Lower leg skin (tissue), 4 donors: ENCODE data around the gene THAP7. TPM values are rescaled to one million over a fixed set of nuclear protein-coding genes. Genes with fewer than 3 reads are reported as not detected.

ENCODE experiments used
- DNase-seq, 2 donors: peaks; one replicate each; pipeline ENCODE4 v3.0.0-alpha.2; 2019; ENCODE audit warnings: low spot score in 2 of 2
- H3K4me3 ChIP-seq: fragments of 200-600 bp; sonication (generic); 2 replicates; pipeline ENCODE4 v1.5.1; 2017; ENCODE audit warnings: mild to moderate bottlenecking, low read depth; ENCODE audit not compliant: poor library complexity, severe bottlenecking
- POLR2A ChIP-seq, 2 donors: fragments of 450-650 bp; IDR thresholded peaks; one replicate each; pipeline ENCODE4 v1.6.1; 2016 to 2017; ENCODE audit warnings: antibody characterized with exemption in 2 of 2, mild to moderate bottlenecking in 1 of 2, moderate library complexity in 1 of 2
- WGBS, 2 donors: methylation state at CpG; one replicate each; pipeline ENCODE4 v1.1.5; 2018; 5-methylcytosine and 5-hydroxymethylcytosine counted together
- intact Hi-C: fragments of 100-400 bp; cut with DNase I; formaldehyde crosslinking; loops from one replicate; pipeline ENCODE4 v1.15.0; 2023; ENCODE audit warnings: low total_unique reads
- total RNA-seq, 4 donors: library from RNA; depleted of rRNA; stranded (reverse); fragments of >200 nt; gene quantifications; one replicate each; pipeline ENCODE4 v1.1.0, GENCODE V29; 2016
- TF ChIP-seq, protein P1 (sequence below), 3 donors: fragments of 450-650 bp; IDR thresholded peaks; one replicate each; pipeline ENCODE4 v1.5.1; 2016; ENCODE audit warnings: antibody characterized with exemption in 3 of 3, mild to moderate bottlenecking in 3 of 3, moderate library complexity in 2 of 3

Gene THAP7
- total RNA-seq, 4 donors from 2014 or later, result 23.3 to 48.2 (median 45.1) TPM

- H3K4me3 ChIP-seq, result no peak overlapping the region
- intact Hi-C loops, result no loop called here
- TF ChIP-seq POLR2A (IDR thresholded peaks at IDR 0.05), result no peak
- TF ChIP-seq, protein P1, sequence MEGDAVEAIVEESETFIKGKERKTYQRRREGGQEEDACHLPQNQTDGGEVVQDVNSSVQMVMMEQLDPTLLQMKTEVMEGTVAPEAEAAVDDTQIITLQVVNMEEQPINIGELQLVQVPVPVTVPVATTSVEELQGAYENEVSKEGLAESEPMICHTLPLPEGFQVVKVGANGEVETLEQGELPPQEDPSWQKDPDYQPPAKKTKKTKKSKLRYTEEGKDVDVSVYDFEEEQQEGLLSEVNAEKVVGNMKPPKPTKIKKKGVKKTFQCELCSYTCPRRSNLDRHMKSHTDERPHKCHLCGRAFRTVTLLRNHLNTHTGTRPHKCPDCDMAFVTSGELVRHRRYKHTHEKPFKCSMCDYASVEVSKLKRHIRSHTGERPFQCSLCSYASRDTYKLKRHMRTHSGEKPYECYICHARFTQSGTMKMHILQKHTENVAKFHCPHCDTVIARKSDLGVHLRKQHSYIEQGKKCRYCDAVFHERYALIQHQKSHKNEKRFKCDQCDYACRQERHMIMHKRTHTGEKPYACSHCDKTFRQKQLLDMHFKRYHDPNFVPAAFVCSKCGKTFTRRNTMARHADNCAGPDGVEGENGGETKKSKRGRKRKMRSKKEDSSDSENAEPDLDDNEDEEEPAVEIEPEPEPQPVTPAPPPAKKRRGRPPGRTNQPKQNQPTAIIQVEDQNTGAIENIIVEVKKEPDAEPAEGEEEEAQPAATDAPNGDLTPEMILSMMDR (IDR thresholded peaks at IDR 0.05), result no peak
- no peak for DNase-seq
- WGBS, 2 donors, result 86 to 89% methylated on average over 23 to 29 of the region's 30 CpGs
These were observed 7.6 kb downstream of the THAP7 start for GRCh38 chr22:20994128-20994901.

DNA sequence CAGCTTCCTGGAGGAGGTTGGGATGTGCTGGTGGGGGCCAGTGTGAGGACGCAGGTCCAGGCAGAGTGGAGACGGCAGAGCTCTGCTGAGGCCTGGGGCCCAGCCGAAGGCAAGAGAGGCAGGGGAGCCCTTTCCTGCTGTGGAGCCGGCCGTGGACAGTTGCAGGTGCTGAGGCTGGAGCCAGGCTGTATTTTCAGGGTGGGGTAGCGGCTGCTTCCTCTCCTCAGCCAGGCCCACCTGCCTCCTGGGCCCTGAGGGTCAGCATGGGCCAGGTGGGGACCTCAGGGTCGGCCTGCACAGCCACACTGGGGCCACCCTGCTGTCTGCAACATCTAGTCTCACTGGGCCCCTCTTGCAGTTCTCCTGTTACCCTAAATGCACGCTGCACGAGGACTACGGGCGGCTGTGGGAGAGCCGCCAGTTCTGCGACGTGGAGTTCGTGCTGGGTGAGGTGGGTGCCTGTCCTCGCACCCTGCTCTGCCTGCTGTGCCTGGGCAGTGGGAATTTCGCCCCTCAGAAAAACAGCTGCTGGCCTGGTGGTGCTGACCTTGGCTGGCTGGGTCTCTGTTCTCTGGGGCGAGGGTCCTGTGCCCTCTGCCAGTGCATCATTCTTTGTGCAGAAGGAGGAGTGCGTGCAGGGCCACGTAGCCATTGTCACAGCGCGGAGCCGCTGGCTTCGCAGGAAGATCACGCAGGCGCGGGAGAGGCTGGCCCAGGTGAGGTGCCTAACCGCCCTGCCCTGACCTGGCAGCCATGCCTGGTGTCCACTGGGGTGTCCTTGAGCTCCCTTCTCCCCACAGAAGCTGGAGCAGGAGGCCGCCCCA lies 8.4 kb downstream of the THAP7 start:
- WGBS, 2 donors, result 87 to 97% methylated on average over 18 to 22 of the region's 29 CpGs
- intact Hi-C loops, result no loop called here
- no peak for DNase-seq
- no peak overlapping the region for H3K4me3 ChIP-seq
- TF ChIP-seq, protein P1 (IDR thresholded peaks at IDR 0.05), result no peak
- TF ChIP-seq POLR2A (IDR thresholded peaks at IDR 0.05), result no peak

GRCh38 chr22:20992456-20993303 lies 9.2 kb downstream of the THAP7 start:
- WGBS, 2 donors, result 86 to 89% methylated on average over 21 of the region's 21 CpGs
- TF ChIP-seq, protein P1 (IDR thresholded peaks at IDR 0.05), result no peak
- TF ChIP-seq POLR2A (IDR thresholded peaks at IDR 0.05), result no peak
- H3K4me3 ChIP-seq, result no peak overlapping the region
- no peak for DNase-seq
- intact Hi-C loops, result no loop called here

DNA sequence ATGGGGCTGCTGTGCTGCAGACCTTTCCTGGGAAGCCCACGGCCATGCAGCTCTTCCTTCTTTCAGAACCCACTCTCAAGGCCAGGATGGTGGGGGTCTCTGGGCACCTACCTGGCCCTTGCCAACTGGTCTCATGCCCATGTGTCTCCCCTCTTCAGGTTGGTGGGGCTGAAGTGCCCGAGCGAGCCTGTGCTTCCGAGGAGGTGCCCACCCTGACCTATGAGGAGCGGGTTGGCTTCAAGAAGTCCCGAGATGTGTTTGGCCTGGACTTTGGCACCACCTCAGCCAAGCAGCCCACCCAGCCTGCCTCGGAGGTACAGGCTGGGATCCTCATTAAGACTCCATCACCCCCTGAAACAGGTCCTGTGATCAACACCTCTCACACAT lies 9.9 kb downstream of the THAP7 start:
- no peak for TF ChIP-seq POLR2A (IDR thresholded peaks at IDR 0.05)
- TF ChIP-seq, protein P1 (IDR thresholded peaks at IDR 0.05), result no peak
- intact Hi-C loops, result no loop called here
- H3K4me3 ChIP-seq, result no peak overlapping the region
- 89 to 94% methylated on average over 7 of the region's 7 CpGs for WGBS, 2 donors
- DNase-seq, result no peak

DNA sequence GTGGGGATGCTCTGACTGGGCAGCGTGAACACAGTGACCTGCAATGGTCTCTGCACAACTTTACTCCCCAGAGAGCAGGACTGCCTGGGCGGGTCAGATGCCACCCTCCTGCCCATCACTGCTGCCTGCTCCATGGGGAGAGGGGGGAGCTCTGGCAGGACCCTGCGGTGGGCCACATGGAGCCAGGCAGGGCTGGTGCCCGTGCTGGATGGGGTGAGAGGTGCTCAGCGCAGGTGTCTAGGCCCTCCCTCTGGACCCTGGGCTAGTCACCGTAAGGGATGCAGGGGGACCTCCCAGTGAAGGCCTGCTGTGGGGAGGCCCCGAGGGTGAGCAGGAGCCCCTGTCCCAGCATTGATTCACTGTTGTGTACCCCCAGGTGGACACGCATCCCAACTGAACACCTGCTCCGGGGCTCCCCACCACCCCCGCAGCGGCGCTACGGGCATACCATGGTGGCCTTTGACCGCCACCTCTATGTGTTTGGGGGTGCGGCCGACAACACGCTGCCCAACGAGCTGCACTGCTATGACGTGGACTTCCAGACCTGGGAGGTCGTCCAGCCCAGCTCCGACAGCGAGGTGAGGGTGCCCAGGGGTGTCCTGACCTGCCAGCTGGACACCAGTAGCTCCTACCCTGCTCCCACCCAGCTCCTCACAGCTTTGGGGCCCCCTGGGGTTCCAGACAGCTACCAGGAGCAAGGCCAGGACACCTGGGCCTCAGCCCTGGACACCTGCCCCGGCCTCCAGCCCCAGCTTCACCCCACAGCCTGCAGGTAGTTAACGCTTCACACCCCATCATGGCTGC lies 10.5 kb downstream of the THAP7 start:
- DNase-seq, result no peak
- no peak for TF ChIP-seq POLR2A (IDR thresholded peaks at IDR 0.05)
- TF ChIP-seq, protein P1 (IDR thresholded peaks at IDR 0.05), result no peak
- intact Hi-C loops, result no loop called here
- 92 to 95% methylated on average over 12 to 20 of the region's 24 CpGs for WGBS, 2 donors
- H3K4me3 ChIP-seq, result no peak overlapping the region
